ENCODE results near the gene HNRNPA3.
A peak's percentile ranks its signal among the peaks of the same experiment; 100 is the strongest.
"Not testable (repeated sequence)": the region's sequence is repeated elsewhere in the genome, so short reads cannot be mapped to it uniquely, and the experiment has no call there.

HNRNPA3 gene

GRCh38 chr2:177211576-177212105 is 953 bp upstream of the HNRNPA3 start:
- Histone ChIP-seq H3K36me3 (ENCODE audit: insufficient read depth, insufficient read length, low read length) (peaks cover 29% of the 10 kb centered on the region), H3K9ac (ENCODE audit: insufficient read length, low read depth) (peak overlapping the region; percentile 89), H3K9me3 (ENCODE audit: insufficient read depth, low read length) (no peaks in the 10 kb centered on the region), H3K4me1 (ENCODE audit: insufficient read depth, insufficient read length) (no peaks in the 10 kb centered on the region), H3K27me3 (ENCODE audit: insufficient read depth, insufficient read length) (no peaks in the 10 kb centered on the region), H3K4me3 (ENCODE audit: insufficient read length, low read depth) (peak overlapping the region; percentile 83)
- no peak for DNase-seq (ENCODE audit: low read depth, low spot score)
- TF ChIP-seq YY1 (IDR thresholded peaks at IDR 0.05; ENCODE audit: insufficient read depth, insufficient read length) (no peak), SUZ12 (IDR thresholded peaks at IDR 0.05; ENCODE audit: extremely low read depth, insufficient read depth, insufficient read length) (no peak), ZNF274 (IDR thresholded peaks at IDR 0.05; ENCODE audit: low read depth, low read length) (no peak)

GRCh38 chr2:177212891-177213856 is 580 bp downstream of the HNRNPA3 start:
- Histone ChIP-seq H3K9me3 (ENCODE audit: insufficient read depth, low read length) (no peaks in the 10 kb centered on the region), H3K9ac (ENCODE audit: insufficient read length, low read depth) (peak overlapping the region; percentile 98), H3K4me3 (ENCODE audit: insufficient read length, low read depth) (peak overlapping the region; percentile 83), H3K4me1 (ENCODE audit: insufficient read depth, insufficient read length) (peaks cover 5% of the 10 kb centered on the region), H3K36me3 (ENCODE audit: insufficient read depth, insufficient read length, low read length) (peaks cover 45% of the 10 kb centered on the region), H3K27me3 (ENCODE audit: insufficient read depth, insufficient read length) (no peaks in the 10 kb centered on the region)
- TF ChIP-seq ZNF274 (IDR thresholded peaks at IDR 0.05; ENCODE audit: low read depth, low read length) (no peak), SUZ12 (IDR thresholded peaks at IDR 0.05; ENCODE audit: extremely low read depth, insufficient read depth, insufficient read length) (no peak), YY1 (IDR thresholded peaks at IDR 0.05; ENCODE audit: insufficient read depth, insufficient read length) (peak; percentile 73)
- DNase-seq (ENCODE audit: low read depth, low spot score) = peak; percentile 73

GRCh38 chr2:177217247-177217843 is 4.8 kb downstream of the HNRNPA3 start:
- DNase-seq (ENCODE audit: low read depth, low spot score) = no peak
- no peaks in the 10 kb centered on the region for H3K9me3 ChIP-seq (ENCODE audit: insufficient read depth, low read length)
- H3K9ac ChIP-seq (ENCODE audit: insufficient read length, low read depth) = no peak overlapping the region
- peaks cover 84% of the 10 kb centered on the region for H3K36me3 ChIP-seq (ENCODE audit: insufficient read depth, insufficient read length, low read length)
- H3K4me3 ChIP-seq (ENCODE audit: insufficient read length, low read depth) = no peak overlapping the region
- TF ChIP-seq YY1 (IDR thresholded peaks at IDR 0.05; ENCODE audit: insufficient read depth, insufficient read length) = no peak
- TF ChIP-seq ZNF274 (IDR thresholded peaks at IDR 0.05; ENCODE audit: low read depth, low read length) = no peak
- no peak for TF ChIP-seq SUZ12 (IDR thresholded peaks at IDR 0.05; ENCODE audit: extremely low read depth, insufficient read depth, insufficient read length)
- H3K4me1 ChIP-seq (ENCODE audit: insufficient read depth, insufficient read length) = peaks cover 5% of the 10 kb centered on the region
- H3K27me3 ChIP-seq (ENCODE audit: insufficient read depth, insufficient read length) = no peaks in the 10 kb centered on the region

GRCh38 chr2:177219787-177220186 is 7.2 kb downstream of the HNRNPA3 start:
- H3K27me3 ChIP-seq (ENCODE audit: insufficient read depth, insufficient read length); H3K4me3 ChIP-seq (ENCODE audit: insufficient read length, low read depth); DNase-seq (ENCODE audit: low read depth, low spot score); H3K4me1 ChIP-seq (ENCODE audit: insufficient read depth, insufficient read length); H3K9me3 ChIP-seq (ENCODE audit: insufficient read depth, low read length); H3K9ac ChIP-seq (ENCODE audit: insufficient read length, low read depth): not testable (repeated sequence)
- peaks cover 79% of the 10 kb centered on the region for H3K36me3 ChIP-seq (ENCODE audit: insufficient read depth, insufficient read length, low read length)

GRCh38 chr2:177221534-177221933 is 8.9 kb downstream of the HNRNPA3 start:
- H3K9me3 ChIP-seq (ENCODE audit: insufficient read depth, low read length) = no peaks in the 10 kb centered on the region
- no peak overlapping the region for H3K4me3 ChIP-seq (ENCODE audit: insufficient read length, low read depth)
- no peak for TF ChIP-seq ZNF274 (IDR thresholded peaks at IDR 0.05; ENCODE audit: low read depth, low read length)
- peaks cover 63% of the 10 kb centered on the region for H3K36me3 ChIP-seq (ENCODE audit: insufficient read depth, insufficient read length, low read length)
- H3K9ac ChIP-seq (ENCODE audit: insufficient read length, low read depth) = no peak overlapping the region
- DNase-seq (ENCODE audit: low read depth, low spot score) = no peak
- peaks cover 5% of the 10 kb centered on the region for H3K4me1 ChIP-seq (ENCODE audit: insufficient read depth, insufficient read length)
- no peaks in the 10 kb centered on the region for H3K27me3 ChIP-seq (ENCODE audit: insufficient read depth, insufficient read length)

- TF ChIP-seq ZNF274 (IDR thresholded peaks at IDR 0.05; ENCODE audit: low read depth, low read length) (no peak), YY1 (IDR thresholded peaks at IDR 0.05; ENCODE audit: insufficient read depth, insufficient read length) (no peak), SUZ12 (IDR thresholded peaks at IDR 0.05; ENCODE audit: extremely low read depth, insufficient read depth, insufficient read length) (no peak)
- no peaks in the 10 kb centered on the region for H3K9me3 ChIP-seq (ENCODE audit: insufficient read depth, low read length)
- H3K9ac ChIP-seq (ENCODE audit: insufficient read length, low read depth) = no peak overlapping the region
- H3K4me1 ChIP-seq (ENCODE audit: insufficient read depth, insufficient read length) = peaks cover 5% of the 10 kb centered on the region
- H3K36me3 ChIP-seq (ENCODE audit: insufficient read depth, insufficient read length, low read length) = peaks cover 59% of the 10 kb centered on the region
- no peak for DNase-seq (ENCODE audit: low read depth, low spot score)
- H3K4me3 ChIP-seq (ENCODE audit: insufficient read length, low read depth) = no peak overlapping the region
- no peaks in the 10 kb centered on the region for H3K27me3 ChIP-seq (ENCODE audit: insufficient read depth, insufficient read length)
Observed at GRCh38 chr2:177221970-177222369, 9.4 kb downstream of the HNRNPA3 start.

GRCh38 chr2:177223436-177223835 is 10.8 kb downstream of the HNRNPA3 start:
- H3K9ac ChIP-seq (ENCODE audit: insufficient read length, low read depth); DNase-seq (ENCODE audit: low read depth, low spot score); H3K4me1 ChIP-seq (ENCODE audit: insufficient read depth, insufficient read length); H3K9me3 ChIP-seq (ENCODE audit: insufficient read depth, low read length); H3K4me3 ChIP-seq (ENCODE audit: insufficient read length, low read depth); H3K27me3 ChIP-seq (ENCODE audit: insufficient read depth, insufficient read length): not testable (repeated sequence)
- peaks cover 47% of the 10 kb centered on the region for H3K36me3 ChIP-seq (ENCODE audit: insufficient read depth, insufficient read length, low read length)
